Measurements from ENCODE around the gene FUT4. TPM values are rescaled to one million over a fixed set of nuclear protein-coding genes. Genes with fewer than 3 reads are reported as not detected.

FUT4 gene
- total and polyA plus RNA-seq, 8 donors = 6.1 to 8.4 (median 7.7) TPM

DNA sequence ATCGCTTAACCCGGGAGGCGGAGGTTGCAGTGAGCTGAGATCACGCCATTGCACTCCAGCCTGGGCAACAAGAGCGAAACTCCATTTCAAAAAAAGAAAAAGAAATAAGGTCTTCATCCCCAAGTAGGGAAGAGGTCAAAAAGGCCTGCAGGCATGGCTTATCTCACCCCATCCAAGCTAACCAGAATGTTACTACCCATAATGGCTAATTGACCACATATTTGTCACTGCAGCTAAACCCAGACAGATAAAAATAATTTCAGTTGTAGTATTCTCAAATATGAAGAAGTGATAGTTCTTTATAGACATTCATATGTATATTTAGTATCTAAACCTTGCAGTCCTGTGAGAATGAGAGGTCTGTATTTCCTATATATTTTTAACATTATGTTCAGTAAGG, 41.3 kb downstream of the FUT4 start:
- Histone ChIP-seq H3K4me1 (peaks cover 0 to 32% of the 10 kb centered on the region in 2 donors), H3K9me3 (no peaks in the 10 kb centered on the region), H3K4me3 (no peak overlapping the region), H3K27me3 (no peaks in the 10 kb centered on the region), H3K36me3 (peaks cover 0 to 8% of the 10 kb centered on the region in 2 donors), H3K27ac (peak overlapping the region in 1 of 2 donors; percentile 83)
- DNase-seq (no peak), ATAC-seq (no peak)
- TF ChIP-seq, protein P1, sequence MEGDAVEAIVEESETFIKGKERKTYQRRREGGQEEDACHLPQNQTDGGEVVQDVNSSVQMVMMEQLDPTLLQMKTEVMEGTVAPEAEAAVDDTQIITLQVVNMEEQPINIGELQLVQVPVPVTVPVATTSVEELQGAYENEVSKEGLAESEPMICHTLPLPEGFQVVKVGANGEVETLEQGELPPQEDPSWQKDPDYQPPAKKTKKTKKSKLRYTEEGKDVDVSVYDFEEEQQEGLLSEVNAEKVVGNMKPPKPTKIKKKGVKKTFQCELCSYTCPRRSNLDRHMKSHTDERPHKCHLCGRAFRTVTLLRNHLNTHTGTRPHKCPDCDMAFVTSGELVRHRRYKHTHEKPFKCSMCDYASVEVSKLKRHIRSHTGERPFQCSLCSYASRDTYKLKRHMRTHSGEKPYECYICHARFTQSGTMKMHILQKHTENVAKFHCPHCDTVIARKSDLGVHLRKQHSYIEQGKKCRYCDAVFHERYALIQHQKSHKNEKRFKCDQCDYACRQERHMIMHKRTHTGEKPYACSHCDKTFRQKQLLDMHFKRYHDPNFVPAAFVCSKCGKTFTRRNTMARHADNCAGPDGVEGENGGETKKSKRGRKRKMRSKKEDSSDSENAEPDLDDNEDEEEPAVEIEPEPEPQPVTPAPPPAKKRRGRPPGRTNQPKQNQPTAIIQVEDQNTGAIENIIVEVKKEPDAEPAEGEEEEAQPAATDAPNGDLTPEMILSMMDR (IDR thresholded peaks at IDR 0.05) = no peak
- intact Hi-C loops (cut with DNase I) = no loop called here

DNA sequence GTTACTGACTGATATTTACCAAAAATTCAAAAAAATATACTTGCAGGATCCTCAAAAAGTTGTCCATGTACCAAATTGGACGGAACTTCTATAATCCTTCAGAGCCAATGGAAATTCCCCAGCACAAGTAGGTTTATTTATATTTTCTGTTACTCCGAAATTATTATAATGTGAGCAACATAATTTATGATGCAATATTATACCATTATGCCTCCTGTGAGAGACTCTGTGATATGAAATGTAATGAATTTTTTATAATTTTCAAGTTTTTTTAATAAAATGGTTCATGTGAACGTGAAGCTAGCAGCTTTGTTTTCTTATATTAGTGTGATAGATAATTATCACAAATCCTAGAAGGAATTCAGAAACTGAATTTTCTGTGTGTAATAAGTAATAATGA, 41.7 kb downstream of the FUT4 start:
- DNase-seq (no peak), ATAC-seq (no peak)
- Histone ChIP-seq H3K27ac (peak overlapping the region in 1 of 2 donors; percentile 83), H3K9me3 (no peaks in the 10 kb centered on the region), H3K27me3 (no peaks in the 10 kb centered on the region), H3K36me3 (peaks cover 0 to 8% of the 10 kb centered on the region in 2 donors), H3K4me1 (peaks cover 0 to 32% of the 10 kb centered on the region in 2 donors), H3K4me3 (no peak overlapping the region)
- TF ChIP-seq, protein P1 (IDR thresholded peaks at IDR 0.05) = no peak
- intact Hi-C loops (cut with DNase I) = no loop called here

DNA sequence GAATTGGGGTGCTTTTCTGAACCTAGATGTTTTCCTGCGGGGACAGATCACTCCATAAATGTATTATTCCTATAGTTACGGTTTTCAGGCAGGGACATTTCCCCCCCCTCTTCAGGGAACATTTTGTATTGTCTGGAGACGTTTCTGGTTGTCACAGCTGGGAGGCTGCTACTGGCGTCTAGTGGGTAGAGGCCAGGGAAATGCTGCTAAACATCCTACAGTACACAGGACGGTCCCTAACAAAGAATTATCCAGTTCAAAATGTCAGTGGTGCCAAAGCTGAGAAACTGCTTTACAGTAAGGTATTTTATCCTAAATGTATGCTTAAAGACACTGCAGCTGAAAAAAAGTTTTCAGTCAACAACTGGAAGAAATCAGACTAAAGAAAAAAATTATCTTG, 42.8 kb downstream of the FUT4 start:
- H3K27ac ChIP-seq = no peak overlapping the region
- TF ChIP-seq, protein P1 (IDR thresholded peaks at IDR 0.05) = no peak
- no peak for DNase-seq
- peaks cover 0 to 30% of the 10 kb centered on the region in 2 donors for H3K4me1 ChIP-seq
- H3K4me3 ChIP-seq = no peak overlapping the region
- H3K27me3 ChIP-seq = no peaks in the 10 kb centered on the region
- H3K36me3 ChIP-seq = peaks cover 0 to 13% of the 10 kb centered on the region in 2 donors
- intact Hi-C loops (cut with DNase I) = no loop called here
- ATAC-seq = no peak
- H3K9me3 ChIP-seq = no peaks in the 10 kb centered on the region

DNA sequence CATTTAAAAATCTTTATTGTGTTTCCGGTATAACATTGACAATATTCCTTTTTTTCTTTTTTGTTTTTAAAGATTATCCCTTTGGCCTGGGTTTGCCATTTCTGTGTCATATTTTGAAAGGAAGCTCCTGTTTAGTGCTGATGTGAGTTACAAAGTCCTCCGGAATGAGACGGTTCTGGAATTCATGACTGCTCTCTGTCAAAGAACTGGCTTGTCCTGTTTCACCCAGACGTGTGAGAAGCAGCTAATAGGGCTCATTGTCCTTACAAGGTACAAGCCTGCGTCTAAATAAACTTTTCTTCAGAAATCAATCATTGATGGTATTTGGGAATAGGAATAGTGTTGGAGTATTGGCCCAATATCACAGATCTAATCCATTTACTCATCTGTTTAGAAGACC, 43.3 kb downstream of the FUT4 start:
- ATAC-seq (no peak), DNase-seq (no peak)
- Histone ChIP-seq H3K27me3 (no peaks in the 10 kb centered on the region), H3K9me3 (no peaks in the 10 kb centered on the region), H3K27ac (no peak overlapping the region), H3K4me3 (no peak overlapping the region), H3K36me3 (peaks cover 0 to 13% of the 10 kb centered on the region in 2 donors), H3K4me1 (peaks cover 0 to 26% of the 10 kb centered on the region in 2 donors)
- intact Hi-C loops (cut with DNase I) = no loop called here
- TF ChIP-seq, protein P1 (IDR thresholded peaks at IDR 0.05) = no peak

DNA sequence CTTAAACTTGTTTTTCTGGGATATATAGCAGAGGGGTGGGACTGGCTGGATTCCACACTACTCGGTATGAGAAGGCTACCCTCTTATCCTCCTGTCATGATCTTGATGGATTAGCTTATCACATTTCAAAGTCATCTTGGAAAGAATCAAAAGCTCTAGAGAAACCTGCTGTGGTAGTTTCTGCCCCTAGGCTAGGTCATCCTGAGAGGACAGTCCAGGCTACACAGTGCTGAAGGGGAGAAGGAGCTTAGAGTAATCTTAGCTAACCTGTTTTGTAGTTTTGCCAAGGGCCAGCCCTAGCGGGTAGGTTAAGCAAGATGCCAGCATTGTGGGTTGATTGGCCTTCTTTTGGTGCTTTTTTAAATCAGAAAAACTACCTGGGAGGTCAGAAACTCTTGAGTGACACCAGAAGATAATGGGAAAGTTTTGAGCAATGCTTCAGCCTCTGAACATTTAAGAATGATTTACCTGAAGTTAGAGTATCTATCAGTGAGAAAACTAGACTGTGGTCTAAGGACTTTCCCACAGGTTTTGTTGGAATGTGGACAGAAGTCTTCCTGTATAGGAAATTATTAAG, 44.7 kb downstream of the FUT4 start:
- no peaks in the 10 kb centered on the region for H3K9me3 ChIP-seq
- TF ChIP-seq, protein P1 (IDR thresholded peaks at IDR 0.05) = no peak
- peaks cover 0 to 13% of the 10 kb centered on the region in 2 donors for H3K36me3 ChIP-seq
- no peak overlapping the region for H3K4me3 ChIP-seq
- ATAC-seq (no peak), DNase-seq (no peak)
- no peaks in the 10 kb centered on the region for H3K27me3 ChIP-seq
- no peak overlapping the region for H3K27ac ChIP-seq
- intact Hi-C loops (cut with DNase I) = no loop called here
- H3K4me1 ChIP-seq = peaks cover 0 to 19% of the 10 kb centered on the region in 2 donors

Measured in left lung (tissue), 10 donors.